ENCODE measurements around the gene TSC2.
"Not testable (repeated sequence)": the region's sequence is repeated elsewhere in the genome, so short reads cannot be mapped to it uniquely, and the experiment has no call there.

TSC2 gene

DNA sequence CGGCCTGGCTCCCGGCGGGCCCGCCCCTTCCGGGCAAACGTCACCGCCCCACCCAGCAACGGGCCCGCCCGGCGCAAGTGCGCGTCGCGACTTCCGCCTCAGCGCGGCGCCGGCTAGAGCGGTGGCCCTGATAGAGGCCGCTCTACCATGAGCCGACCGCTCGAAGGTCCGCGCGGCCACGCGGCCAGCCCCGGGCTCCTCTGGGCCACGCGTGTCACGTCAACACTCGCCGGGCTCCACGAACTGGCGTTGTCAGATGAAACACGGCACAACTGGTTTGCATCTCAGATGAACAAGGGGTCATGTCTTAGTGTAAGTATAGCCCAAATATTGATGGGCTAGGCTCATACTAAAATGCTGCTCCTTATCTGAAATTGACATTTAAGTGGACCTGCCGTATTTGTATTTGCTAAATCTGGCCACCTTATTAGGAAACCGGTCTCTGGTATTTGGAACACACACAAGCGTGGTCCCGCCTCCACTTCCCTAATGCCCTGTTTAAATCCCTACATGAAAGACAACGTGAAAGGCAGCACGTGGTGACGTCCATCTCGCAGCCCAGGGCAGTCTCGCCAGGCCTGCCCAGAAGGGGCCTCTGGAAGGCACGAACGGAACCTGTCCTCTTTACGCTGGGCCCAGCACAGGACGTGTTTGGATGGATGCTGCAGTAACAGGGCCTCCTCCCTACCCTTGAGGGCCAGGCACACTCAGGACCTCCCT, 37.8 kb upstream of the TSC2 start, which contains the start of gene ZNF598:
ZNF598 (minus strand) TSS at position 31 of the 720 bp plus-strand sequence.
- peak; percentile 55 to 68 for DNase-seq (ENCODE audit: low read depth in 2 of 2)

DNA sequence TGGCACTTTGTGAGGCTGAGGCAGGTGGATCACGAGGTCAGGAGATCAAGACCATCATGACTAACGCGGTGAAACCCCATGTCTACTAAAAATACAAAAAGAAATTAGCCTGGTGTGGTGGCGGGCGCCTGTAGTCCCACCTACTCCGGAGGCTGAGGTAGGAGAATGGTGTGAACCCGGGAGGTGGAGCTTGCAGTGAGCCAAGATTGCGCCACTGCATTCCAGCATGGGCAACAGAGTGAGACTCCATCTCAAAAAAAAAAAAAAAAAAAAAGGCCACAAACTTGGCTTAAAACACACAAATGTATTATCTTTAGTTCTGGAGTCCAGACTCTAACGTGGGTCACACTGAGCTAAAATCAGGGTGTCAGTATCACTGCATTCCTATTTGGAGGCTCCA, 36.1 kb upstream of the TSC2 start:
- not testable (repeated sequence) for DNase-seq (ENCODE audit: low read depth in 2 of 2)

DNA sequence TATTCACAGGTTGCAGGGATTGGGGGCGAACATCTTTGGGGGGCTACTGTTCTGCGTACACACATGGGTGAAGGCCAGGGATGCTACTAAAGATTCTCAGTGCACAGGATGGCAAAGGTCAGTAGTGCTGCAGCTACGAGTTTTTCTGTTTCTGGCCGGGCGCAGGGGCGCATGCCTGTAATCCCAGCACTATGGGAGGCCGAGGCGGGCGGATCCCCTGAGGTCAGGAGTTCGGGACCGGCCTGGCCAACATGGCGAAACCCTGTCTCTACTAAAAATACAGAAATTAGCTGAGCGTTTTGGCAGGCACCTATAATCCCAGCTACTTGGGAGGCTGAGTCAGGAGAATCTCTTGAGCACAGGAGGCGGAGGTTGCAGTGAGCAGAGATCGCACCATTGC, 34.3 kb upstream of the TSC2 start:
- DNase-seq (ENCODE audit: low read depth in 2 of 2) = no peak

DNA sequence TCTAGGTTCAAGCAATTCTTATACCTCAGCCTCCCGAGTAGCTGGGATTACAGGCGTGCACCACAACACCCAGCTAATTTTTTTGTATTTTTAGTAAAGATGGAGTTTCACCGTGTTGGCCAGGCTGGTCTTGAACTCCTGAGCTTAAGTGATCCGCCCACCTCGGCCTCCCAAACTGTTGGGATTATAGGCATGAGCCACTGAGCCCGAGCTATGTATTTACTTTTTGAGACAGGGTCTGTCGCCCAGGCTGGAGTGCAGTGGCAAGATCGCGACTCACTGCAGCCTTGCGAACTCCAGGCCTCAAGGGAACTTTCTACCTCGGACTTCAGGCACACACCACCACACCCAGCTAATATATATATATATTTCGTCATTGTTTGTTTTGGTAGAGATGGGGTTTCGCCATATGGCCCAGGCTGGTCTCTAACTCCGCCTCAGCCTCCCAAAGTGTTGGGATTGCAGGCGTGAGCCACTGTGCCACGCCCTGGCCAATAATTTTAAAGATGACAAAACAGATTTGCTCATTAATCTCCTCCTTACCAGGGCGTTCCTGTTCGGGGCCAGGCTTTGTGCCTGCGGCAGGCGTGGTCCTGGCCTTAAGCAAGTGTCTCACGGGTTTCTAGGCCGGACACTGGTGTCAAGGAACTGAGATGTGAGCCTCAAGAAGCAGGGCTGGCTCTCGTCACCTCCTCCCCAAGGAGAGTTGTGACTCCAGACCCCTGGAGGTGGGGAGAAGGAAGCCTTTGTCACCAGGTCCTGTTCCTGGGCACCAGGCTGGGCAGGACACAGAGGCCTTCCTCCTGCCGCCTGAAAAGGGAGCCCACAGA, 32.5 kb upstream of the TSC2 start:
- no peak for DNase-seq (ENCODE audit: low read depth in 2 of 2)

DNA sequence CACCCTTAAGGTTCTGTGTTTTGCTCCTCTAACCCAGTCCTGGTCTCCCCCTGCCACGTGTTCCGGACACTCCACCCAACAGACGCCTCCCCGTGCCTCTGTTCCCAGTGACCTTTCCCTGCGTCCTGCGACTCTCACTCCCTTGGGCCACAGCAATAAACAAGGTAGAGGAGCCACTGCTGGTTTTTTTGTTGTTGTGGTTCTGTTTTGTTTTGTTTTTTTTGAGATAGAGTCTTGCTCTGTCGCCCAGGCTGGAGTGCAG, 31.9 kb upstream of the TSC2 start:
- DNase-seq (ENCODE audit: low read depth in 2 of 2) = no peak

DNA sequence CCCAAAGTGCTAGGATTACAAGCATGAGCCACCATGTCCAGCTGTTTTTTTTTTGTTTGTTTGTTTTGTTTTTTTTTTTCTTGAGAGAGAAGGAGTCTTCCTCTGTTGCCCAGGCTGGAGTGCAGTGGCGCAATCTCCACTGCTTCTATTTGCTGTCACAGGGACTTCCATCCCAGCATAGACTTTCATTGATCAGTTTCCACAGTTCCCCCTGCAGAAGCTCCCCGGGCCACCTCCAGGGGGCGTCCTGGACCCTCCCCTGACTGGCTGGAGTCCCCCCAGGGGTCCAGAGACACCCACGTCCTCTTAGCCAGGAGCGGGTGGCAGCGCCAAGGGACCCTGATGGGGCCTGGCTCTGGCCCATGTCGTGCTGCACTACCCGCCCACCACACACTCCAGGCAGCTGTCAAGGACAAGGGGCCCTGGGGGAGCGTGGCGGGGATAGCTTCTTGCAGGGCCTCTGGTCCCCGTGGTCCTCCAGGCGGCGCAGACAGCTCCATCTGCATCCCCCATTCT, 31.3 kb upstream of the TSC2 start:
- DNase-seq (ENCODE audit: low read depth in 2 of 2) = no peak

DNA sequence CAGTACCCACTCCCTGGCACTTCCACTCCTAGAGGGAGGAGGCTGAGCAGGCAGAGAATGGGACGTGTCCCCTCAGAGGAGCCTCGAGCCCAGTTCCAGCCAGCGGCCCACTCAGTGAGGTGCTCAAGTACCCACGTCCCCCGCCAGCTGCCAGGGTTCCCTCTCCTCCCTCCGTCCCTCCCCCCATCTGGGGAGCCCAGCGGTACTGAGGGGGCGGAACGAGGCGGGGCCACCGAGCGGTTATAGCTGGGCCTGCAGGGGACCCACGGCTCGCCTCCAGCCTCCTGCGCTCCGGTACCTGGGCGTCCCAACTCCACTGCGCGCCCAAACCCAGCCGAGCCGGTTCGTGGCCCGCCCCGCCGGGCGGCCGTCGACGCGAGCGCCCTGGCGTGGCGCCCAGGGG, 28.3 kb upstream of the TSC2 start, which contains the start of gene NPW:
NPW (plus strand) TSS at position 268 of the 403 bp plus-strand sequence.
- no peak for DNase-seq (ENCODE audit: low read depth in 2 of 2)

DNA sequence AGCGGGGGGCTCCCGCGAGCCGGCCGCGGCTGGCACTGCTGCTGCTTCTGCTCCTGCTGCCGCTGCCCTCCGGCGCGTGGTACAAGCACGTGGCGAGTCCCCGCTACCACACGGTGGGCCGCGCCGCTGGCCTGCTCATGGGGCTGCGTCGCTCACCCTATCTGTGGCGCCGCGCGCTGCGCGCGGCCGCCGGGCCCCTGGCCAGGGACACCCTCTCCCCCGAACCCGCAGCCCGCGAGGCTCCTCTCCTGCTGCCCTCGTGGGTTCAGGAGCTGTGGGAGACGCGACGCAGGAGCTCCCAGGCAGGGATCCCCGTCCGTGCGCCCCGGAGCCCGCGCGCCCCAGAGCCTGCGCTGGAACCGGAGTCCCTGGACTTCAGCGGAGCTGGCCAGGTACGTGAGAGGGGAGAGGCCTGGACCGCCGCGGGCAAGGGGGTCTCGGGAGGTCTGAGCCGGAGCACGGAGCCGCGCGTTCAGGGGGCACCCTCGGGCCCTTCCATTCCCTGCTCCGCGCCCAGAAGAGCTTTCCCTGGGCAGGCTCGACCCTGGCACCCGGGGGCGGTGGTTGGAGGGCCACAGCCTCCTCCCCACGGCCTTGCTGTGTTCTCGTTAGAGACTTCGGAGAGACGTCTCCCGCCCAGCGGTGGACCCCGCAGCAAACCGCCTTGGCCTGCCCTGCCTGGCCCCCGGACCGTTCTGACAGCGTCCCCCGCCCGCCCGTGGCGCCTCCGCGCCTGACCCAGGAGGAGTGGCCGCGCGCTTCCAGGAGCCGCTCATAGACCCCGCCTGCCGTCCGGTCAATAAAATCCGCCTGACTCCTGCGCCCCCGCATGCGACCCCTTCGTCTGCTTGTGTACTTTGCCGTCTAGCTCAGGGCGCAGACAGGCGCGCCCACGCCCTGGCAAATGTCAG, 27.6 kb upstream of the TSC2 start:
- no peak for DNase-seq (ENCODE audit: low read depth in 2 of 2)

DNA sequence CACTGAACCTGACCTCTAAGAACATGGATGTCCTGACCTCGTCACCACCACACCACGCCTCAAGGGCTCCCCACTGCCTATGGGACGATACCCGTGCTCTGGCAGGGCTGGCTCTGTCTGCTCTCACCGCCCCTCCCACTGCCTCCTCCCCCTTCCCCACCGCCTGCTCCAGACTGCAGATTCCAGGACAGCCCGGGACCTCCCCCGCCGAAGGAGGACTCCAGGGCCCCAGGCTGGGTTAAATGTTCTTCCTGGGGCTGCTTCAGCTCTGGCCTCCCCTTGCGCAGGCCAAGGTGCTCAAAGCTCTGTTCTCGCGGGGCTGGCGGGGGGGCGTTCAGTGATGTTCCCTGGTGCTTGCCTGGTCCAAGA, 25.1 kb upstream of the TSC2 start:
- no peak for DNase-seq (ENCODE audit: low read depth in 2 of 2)

DNA sequence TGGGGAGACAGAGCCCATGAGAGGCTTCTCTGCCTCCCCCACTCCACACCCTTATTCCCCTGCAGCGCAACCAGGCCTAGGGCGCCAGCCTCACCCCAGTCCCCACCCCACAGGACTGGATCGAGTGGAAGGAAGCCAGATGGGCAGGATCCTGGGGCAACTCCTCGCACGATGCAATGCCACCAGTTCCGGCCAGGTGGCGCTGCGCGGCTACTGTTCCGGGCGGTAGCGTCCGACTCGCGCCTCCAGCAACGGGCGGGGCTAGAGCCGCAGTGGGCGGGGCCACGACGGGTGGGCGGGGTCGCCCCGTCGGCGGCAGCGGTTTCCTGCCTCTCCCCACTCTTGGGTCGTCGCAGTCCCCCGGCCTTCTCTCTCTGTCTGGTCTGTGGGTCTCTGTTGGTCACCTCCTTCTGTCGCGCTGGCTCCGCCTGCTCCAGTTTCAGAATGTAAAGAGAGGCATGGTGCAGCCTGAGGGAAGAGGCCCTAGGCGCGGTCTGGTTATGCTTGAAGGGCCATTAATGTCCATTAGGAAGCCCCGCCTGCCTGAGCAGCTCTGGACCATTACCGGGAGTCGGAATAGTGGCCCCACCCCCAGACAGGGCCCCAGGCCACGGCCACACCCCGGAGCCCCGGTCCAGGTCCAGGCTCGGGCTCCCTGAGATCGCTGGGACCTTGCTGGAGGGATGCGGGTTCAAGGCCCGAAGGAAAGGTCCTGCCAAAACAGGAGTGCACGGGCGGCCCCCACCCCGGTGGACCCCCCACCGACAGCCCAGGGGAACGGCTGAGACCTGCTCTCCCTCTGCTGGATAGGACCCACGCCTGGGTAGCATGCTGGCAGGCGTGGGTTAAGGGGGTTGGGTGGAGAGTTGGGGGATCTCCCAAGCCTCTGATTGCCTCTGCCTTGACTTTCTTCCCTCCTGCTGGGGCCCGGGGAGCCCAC, 24.4 kb upstream of the TSC2 start:
- DNase-seq (ENCODE audit: low read depth in 2 of 2) = peak; percentile 92 to 96

DNA sequence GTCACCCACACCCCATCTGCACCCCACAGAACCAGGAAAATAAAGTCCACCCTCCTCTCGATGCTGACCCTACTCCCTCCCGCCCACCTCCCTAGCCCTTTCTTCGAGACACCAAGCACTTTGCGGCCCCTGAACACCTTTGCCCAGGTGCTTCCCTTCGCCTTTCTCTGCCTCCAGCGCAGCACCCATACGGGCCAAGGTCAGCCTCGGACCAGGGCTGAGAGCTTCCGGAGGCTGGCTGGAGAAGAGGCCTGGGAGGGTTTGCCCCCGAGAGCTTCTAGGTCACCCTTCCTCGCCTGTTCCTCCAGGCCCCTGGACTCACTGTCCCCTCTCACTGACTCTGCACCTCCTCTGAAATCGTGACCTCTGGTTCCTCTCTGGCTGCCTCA, 23.8 kb upstream of the TSC2 start:
- no peak for DNase-seq (ENCODE audit: low read depth in 2 of 2)

DNA sequence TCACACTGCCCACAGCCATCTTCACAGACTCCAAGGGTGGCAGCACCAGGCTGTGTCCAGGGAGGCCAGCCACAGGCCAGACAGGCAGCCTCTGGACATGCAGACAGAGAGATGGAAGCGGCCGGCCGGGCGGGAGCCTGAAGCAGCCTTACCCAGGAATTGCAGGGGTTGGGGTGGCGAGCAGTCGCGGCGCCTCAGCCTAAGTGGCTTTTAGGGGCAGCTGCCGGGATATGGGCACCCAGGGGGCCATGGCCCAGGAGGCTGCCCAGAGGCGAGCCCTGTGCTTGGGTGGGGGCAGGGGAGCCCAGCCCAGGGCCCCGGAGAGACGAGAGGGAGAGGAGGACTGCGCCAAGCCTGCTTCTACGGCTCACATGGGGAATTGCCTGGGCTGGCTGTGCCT, 22.5 kb upstream of the TSC2 start:
- no peak for DNase-seq (ENCODE audit: low read depth in 2 of 2)

DNA sequence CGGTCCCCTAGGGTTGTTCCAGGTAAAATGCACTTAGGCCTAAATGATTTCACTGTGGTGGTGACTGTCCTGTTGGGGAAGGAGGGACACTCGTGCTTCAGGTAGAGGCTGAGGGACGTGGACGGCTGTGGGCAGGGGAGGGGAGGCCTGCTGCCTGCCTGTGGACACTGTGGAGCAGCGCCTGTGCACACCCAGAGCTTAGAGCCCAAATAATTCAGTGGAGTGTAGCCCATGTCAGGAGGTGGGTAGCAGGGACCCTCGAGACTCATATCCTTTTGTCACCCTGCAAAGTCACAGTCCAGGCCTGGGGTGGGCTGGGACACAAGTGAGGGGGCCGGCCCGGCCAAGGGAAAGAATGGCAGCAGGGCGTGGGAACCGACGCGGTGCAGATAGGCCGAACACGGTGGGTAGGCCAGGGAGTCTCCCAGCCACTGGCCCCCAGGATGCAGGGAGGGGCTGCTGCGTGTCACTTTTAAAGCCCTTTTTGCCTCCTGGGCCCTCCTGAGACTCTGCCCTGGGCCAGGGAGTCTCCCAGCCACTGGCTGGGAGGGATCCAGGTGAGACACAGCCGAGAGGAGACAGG, 21.8 kb upstream of the TSC2 start:
- no peak for DNase-seq (ENCODE audit: low read depth in 2 of 2)

DNA sequence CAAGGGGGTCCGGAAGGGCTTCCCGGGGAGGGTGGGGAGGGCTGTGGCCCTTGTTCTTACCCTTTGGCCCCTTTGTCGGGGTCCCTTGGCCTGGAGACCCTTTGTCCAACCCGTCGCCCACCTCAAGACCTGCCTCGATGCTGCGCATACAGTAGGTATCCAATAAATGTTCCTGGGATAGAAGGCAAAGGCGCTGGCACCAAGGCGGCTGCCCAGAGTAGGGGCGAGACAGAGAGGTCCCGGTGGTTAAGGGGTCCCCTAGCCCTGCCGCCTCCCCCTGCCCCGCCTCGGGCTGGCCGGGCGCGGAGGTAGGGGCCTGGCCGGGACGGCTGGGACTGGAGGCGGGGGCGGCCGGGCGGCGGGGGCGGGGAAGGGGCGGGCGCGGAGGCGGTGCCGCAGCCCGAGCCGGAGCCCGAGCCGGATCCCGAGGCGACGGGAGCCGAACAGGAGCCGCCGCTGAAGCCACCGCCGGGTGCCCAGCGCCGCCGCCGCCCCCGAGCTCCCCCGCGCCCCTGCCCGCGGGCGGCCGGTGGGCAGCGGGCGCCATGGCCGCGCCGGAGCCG, 21.2 kb upstream of the TSC2 start, which contains the start of gene NHERF2:
NHERF2 (plus strand) TSS at position 442 of the 563 bp plus-strand sequence; CDS start at position 546, 104 bp downstream.
- DNase-seq (ENCODE audit: low read depth in 2 of 2) = no peak

DNA sequence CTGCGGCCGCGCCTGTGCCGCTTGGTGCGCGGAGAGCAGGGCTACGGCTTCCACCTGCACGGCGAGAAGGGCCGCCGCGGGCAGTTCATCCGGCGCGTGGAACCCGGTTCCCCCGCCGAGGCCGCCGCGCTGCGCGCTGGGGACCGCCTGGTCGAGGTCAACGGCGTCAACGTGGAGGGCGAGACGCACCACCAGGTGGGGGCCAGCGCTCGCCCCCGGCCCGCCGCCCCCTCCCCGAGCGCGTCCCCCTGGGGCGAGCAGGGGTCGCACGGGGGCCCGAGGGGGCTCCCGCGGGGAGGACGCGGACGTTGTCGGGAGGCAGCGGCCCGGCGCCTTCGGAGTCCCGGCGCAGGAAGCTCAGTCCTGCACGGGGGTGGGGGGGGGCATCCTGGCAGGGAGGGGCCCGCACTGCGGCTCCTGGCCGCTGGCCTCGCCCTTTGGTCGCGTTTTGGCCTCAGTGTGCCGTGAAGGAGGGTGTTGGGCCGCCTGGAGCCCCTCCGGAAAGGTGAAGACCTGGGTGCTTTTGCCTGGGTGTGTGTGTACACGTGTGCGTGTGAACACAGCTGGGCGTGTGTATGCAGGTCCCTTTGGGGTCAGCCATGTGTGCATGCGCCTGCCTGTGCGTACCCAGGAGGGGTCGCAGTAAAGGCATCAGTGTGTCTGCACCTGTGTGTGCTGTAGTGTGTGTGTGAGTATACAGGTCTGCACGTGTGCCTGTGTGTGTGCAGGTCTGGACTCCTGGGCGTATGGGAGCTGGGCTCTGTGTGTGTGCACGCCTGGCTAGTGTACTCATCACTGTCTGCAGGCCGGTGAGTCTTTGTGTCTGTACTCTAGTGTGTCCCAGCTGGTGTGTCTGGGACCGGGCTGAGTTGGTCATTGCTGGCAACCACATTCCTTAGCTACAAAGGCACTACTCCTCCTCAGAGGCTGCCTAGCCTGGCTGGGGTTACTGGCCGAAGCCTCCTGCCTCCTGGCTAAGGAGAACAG, 20.5 kb upstream of the TSC2 start:
- DNase-seq (ENCODE audit: low read depth in 2 of 2) = no peak

DNA sequence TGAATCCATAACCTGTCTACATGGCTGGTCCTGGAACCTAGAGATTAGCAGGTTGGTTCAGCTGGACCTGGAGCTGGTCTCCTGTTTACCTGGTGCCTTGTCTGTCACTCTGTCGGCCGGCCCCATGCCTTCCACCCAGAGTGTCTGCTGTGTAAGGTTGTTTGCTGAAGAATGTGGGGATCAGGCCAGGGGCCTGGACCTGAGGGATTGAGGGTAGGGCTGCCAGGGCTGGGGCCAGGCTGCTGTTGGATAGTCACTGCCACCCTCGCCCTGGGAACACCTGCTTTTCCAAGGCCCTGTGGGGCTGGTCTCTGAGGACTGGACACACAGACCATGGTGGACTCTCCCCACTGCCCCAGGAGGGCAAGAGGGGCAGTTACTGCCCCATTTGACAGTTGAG, 19.6 kb upstream of the TSC2 start:
- DNase-seq (ENCODE audit: low read depth in 2 of 2) = no peak

DNA sequence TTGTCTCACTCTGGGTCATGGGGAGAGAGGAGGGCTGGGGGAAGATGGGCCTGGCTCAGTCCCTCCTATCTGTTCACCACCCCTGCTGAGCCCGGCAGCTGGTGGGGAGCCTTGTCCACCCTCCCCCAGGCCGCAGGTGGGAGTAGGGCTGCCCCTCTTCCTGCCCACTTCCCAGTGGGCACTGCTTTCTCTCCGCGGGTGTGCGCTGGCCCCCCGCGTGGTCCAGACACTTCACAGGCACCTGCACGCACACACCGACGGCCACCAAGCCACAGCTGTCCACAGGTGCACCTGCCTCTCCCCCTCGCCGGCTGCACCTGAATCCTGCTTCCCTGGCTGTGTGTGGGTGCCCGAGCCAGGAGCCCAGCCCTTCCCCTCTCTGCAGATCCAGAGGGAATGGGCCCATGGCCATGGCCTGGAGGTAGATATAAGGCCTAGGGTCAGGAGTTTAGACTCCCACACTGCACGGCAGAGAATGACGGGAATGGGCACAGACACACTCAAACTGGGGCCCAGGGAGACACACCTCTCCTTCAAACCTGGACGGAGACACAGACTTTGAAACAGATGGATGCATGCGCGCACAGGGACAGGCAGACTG, 19.1 kb upstream of the TSC2 start:
- no peak for DNase-seq (ENCODE audit: low read depth in 2 of 2)

DNA sequence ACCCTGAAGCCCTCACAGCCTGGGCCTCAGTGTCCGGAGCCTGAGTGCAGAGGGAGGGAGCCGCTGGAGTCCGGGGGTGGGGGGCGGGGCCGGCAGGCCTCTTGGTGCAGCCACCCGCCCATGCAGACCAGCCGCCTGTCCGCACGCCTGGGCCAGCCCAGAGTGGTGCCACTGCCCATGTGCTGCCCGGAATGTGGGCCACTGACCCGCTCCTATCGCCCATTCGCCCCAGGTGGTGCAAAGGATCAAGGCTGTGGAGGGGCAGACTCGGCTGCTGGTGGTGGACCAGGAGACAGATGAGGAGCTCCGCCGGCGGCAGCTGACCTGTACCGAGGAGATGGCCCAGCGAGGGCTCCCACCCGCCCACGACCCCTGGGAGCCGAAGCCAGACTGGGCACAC, 18.4 kb upstream of the TSC2 start:
- DNase-seq (ENCODE audit: low read depth in 2 of 2) = no peak

DNA sequence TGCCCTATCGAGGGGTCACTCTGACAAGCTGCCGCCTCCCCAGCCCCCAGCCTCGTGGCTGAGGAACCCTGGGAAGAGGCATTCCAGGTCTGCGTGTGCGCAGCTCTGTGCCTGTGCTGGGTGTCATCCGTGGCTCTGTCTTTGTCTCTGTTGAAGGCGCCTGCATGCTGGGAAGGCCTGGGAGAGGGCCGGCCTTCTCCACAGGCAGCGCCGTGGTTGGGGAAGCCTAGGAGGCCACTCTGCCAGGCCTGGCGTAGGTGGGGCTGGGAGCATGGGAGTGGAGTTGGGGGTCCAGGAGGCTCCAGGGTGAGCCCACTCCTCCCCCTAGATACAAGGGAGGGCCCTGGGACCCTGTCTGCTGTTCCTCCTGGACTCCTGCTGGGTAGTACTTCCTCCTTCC, 17.7 kb upstream of the TSC2 start:
- no peak for DNase-seq (ENCODE audit: low read depth in 2 of 2)
